Right renal cortex interstitium (tissue), 3 donors: ENCODE results near the gene SMG7. TPM values are rescaled to one million over a fixed set of nuclear protein-coding genes. Genes with fewer than 3 reads are reported as not detected.
A peak's percentile ranks its signal among the peaks of the same experiment; 100 is the strongest.

ENCODE experiments used
- DNase-seq, 3 donors: peaks; one replicate each; pipeline ENCODE4 v3.0.0-alpha.2; 2013; ENCODE audit warnings: low read depth in 3 of 3, low spot score in 2 of 3
- polyA plus RNA-seq, 3 donors: library from polyadenylated mRNA; unstranded; fragments of 120-200 nt; gene quantifications; one replicate each; pipeline ENCODE4 v1.2.1, GENCODE V29; 2013; ENCODE audit not compliant: insufficient read length in 3 of 3

SMG7 gene
- polyA plus RNA-seq, 3 donors: 65.7 to 70.0 (median 66.9) TPM

DNA sequence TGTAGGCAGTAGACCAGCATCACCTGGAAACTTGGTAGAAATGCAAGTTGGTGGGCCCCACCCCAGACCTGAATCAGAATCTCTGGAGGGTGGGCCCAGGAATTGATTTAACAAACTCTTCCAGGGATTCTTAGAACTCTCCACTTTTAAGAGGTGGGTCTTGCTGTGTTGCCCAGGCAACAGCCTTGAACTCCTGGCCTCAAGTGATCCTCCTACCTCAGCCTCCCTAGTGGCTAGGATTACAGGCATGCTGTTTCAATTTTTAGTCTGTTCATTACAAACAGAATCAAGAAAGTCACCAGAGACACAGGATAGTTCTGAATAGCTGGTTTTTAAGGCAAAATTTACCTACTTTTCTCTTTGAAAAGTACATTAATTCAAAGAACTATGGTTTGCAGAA, 86.8 kb downstream of the SMG7 start:
- DNase-seq: no peak

DNA sequence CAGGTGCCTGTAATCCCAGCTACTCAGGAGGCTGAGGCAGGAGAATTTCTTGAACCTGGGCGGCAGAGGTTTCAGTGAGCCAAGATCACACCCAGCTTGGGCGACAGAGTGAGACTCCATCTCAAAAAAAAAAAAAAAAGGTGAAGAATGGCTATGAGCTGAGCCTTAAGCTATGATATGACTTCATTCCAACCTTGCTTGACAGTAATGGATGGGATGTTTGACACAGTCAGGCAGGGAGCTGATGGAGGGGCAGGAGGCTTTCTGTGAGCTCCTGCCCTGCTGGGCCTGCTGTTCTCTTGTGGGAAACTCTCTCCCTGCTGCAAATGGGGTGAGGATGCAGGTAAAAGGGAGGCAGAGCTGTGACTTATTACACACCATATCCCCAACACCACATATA, 90.4 kb downstream of the SMG7 start:
- no peak for DNase-seq

DNA sequence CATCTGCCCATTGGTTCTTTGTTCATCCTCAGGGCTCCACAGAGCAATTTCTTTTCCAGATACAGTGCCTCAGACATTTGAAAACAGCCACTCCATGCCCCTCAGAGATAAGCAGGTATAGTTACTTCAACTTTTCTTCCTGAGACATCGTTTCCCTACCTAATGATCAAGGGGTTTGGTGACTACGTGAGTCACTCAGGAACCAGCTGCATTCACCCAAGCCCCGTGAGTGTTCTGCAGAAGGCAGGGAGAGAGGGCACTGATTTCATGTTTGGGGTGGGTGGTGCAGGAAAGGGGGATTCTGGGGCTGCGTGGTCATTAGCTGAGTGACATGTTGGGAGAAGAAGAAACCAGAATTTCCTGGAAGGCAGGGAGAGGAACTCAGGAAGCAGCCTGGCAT, 93.0 kb downstream of the SMG7 start:
- DNase-seq: no peak

DNA sequence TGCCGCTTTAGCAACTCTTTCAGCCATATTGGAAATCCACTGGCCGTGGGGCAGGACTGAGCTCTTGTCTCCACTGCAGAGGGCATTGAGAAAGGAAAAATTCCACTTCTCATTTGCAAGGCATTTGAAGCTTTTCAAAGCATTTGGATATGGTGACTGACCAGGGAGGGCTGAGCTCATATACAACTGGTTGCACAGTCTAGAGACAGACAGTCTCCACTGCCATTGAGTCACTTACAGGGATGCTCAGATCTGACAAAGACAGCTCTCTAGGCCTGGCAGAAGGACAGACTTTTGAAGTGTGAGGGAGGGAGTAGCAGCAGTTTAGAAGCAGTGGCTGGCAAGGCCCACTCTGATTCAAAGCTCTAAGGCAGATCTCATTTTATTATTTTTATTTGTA, 93.7 kb downstream of the SMG7 start:
- DNase-seq: no peak

DNA sequence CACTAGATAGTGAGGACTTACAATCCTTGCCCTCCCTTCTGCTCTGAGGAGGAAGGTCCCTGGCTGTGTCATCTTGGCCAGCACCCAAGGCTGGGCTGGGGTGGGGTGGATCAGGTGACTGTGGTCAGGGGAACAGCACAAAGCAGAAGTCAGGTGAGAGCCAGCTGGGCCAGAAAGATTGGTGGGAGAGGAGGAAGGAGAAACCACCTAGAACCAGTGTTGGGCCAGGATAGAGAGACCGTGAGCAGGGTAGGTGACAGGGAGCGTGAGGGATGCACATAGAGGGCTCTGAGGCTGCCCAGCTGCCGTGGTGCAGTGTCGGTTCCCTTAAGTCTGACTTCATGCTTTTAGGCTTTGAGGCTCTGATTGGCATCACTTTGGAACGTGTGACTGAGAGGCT, 95.3 kb downstream of the SMG7 start:
- DNase-seq: no peak

DNA sequence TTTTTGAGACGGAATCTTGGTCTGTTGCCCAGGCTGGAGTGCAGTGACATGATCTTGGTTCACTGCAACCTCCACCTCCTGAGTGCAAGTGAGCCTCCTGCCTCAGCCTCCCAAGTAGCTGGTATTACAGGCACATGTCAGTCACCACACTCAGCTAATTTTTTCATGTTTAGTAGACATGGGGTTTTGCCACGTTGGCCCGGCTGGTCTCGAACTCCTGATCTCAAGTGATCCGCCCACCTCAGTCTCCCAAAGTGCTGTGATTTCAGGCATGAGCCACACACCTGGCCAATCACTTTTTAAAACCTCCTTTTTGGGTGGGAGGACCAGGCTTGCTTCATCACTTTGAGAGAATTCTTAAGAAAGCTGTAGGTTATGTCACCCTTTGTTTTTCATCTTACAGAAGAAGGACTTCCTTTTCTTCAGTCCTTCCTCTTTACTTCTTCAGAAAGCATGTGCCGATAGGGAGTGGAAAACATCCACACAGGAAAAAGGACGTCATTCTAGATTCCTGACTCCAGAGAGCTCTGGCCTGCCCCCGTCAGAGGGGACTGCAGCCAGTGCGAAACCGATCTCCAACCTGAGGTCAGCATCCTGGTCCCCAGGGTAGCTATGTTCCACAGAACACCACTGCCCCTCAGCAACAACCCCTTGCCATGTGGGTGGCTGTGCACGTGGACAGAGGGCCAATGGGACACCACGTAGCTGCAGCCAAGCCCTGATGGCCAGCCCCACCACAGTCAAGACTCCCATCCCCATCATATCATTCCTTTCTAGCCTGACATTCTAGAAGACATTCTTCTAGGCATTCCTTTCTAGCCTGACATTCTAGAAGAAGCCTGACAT, 96.1 kb downstream of the SMG7 start:
- no peak for DNase-seq

- no peak for DNase-seq
These were observed 96.8 kb downstream of the SMG7 start for GRCh38 chr1:183569141-183569540.

GRCh38 chr1:183569801-183570200, 97.5 kb downstream of the SMG7 start:
- no peak for DNase-seq

DNA sequence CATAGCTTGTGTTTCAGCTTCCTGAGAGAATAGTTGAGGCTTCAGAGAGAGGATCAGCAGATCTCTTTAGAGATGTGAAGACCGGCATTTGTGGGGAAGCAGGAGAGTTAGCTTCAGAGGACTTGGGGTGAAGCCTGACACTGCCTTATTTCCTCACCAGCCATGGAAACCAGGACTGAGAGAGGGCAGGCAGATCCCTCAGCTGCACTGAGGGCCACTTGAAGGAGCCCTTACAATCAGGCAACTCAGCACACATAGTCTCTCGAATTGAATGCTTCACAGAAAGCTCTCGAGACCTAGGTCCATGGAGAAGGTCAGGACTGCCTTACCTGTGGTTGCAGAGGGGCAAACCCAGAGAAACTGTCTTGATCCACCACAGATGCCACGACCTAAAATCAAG, 98.2 kb downstream of the SMG7 start:
- DNase-seq: no peak

DNA sequence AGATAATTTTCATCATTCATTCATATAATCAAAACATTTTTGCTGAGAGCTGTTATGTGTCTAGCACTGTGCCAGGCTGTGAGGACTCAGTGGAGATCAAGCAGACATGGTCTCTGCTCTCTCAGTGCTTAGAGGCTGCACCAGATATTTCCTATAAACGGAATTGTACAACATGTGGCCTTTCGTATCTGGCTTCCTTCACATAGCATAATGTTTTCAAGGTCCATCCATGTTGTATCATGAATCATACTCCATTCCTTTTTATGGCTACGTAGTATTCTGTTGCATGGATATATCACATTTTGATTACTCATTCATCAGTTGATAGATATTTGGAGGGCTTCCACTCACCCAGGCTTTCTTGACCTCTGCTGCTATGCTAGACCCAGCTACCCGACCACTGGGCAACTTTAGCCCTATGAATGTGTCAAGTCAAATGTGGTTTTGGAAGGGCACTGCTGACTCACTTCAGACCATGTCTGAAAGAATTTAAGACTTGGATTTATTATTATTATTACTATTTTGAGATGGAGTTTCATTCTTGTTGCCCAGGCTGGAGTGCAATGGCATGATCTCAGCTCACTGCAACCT, 99.5 kb downstream of the SMG7 start:
- no peak for DNase-seq

- DNase-seq: no peak
These were observed 100.4 kb downstream of the SMG7 start for GRCh38 chr1:183572721-183573120.

DNA sequence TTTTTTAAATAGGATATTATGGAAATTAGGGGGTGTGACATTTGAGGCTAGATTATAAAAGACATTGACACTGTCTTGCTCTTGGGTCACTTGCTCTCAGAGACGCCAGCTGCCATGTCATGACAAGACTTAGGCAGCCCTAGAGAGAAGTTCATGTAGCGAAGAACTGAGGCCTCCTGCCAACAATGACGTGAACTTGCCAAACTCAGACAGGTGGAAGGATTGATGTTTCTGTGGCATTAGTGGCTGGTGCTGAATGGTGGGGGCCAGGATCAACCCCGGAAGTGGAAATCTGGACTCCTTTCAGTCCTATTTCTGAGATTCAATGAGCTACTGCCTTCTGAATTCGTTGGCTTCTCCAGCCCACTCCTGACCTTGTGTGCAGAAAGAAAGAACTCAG, 103.3 kb downstream of the SMG7 start:
- no peak for DNase-seq

- no peak for DNase-seq
These were observed 104.2 kb downstream of the SMG7 start for GRCh38 chr1:183576537-183576936.

DNA sequence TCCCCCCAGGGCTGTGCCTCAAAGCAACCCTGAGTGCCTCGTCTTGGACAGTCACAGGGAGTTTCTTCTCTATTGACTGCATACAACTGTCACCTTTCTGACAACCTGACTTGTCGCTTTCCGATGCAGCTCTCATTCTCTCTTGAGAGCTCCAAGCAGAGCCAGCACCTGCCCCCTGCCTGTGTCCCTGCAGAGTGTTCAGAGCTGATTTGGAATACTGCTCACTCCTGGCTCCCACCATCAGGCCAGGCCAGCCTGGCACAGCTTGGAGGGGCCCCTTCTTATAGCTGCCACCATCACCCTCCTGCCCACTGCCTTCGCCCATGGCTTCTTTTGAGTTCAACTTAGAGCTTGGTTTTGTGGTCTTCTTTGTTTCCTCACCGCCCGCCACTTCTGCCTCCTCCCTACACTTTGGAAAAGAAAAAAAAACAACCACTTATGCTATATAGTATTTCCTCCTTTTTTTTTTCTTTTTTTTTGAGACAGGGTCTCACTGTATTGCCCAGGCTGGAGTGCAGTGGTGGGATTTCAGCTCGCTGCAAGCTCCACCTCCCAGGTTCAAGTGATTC, 105.7 kb downstream of the SMG7 start:
- DNase-seq: no peak

DNA sequence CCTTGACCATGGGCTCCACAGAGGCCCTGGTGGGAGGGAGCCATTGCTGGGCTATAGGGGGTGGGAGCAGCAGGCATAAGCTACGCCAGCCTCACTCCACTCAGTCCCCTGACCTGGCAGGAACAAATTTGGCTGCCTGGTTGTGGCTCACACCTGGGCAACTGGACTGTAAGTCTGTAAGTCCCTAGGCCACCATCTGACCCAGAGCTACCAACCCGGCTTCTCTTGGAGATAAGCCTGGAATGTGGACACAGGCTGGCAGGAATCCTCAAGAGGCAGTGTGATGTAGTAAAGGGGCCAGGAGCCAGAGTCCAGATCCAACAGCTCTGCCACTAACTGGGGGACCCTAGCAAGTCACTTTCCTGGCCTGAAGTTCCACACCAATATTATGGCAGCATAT, 106.6 kb downstream of the SMG7 start:
- no peak for DNase-seq

DNA sequence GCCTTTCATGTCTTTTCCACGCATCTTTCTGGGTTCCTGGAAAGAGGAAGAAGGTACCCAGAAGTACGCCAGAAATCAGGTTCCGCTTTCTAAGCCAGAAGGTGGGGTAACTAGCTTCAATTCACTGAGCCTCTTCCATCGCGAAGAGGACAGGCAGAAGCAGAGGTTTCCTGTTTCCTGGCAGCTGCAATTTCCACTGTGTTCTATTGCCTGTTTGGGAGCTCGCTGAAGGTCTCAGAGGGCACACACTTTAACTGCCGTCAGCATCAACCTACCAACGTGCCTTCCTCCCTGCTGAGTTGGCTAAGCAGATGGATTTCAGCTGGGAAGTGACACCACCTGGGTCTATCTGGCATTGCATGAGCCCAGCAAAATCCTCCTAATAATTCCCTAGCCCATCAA, 108.0 kb downstream of the SMG7 start:
- DNase-seq: peak in 1 of 3 donors; percentile 24

DNA sequence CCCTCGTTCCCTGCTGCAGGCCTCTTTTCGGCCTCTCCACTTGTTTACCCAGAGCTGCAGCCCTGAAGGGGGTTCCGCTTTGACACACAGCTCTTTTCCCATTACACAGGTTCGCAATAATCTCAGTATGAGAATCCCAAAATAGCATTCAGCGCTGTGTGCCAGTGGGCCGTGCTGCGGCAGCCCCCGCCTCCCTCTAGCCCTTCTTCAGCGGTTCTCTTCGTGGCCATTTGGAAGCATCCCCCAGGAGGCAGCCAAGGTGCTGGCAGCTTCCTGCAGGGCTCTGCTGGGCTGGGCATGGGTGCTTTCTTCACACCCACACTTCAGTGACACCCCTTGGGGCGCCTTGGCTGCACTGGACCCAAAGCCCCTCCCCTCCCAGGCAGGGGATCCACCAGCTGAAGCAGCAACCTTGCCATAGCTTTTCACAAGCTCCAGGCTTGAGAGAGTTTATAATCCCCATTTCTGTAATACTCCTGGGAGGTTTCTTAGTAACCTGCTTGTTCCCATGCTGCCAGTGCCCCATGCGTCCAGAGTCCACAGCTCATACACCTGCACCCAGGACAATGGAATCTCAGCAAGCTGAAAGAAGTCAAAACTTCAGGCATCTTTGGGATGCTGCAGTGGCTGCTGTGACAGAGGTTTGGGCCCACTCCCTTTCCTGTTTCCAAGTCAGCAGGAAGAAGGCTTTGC, 109.9 kb downstream of the SMG7 start:
- no peak for DNase-seq

DNA sequence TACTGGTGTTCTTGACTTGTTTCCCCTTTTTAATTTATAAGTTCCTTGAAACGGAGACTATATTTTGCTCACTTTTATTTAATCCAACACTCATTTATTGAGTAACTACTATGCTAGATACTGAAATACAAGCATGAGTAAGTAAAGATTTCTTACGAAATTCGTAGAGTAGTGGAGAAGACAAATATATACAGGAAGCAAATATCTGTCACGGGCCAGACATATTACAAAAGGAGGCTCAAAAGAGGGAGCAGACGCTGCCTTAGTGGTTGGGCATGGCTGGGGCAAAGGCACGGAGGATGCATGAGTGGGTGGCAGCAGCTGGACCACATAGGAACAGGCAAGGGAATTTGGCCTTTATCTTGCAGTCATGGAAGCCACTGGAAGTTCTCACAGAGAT, 111.2 kb downstream of the SMG7 start:
- DNase-seq: no peak

DNA sequence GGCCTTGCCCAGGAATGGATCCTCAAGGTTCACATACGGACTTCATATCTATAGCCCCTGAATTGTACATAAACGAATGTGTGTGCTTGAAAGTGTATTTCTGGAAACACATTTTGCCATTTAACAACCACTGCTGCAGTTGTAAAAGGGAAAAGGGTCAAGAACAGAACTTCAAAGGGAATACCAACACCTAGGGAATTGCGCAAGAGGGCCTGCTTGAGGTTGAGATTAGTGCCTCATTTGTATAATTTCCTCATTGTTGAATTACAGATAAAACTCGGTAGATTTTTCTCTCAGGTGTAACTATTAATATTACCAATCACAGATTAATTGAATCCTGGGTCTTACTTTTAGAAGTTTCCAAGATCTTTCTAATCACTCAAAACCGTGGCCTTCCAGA, 111.8 kb downstream of the SMG7 start:
- no peak for DNase-seq

GRCh38 chr1:183585038-183585437, 112.7 kb downstream of the SMG7 start:
- no peak for DNase-seq

GRCh38 chr1:183586455-183586854, 114.2 kb downstream of the SMG7 start:
- DNase-seq: no peak

DNA sequence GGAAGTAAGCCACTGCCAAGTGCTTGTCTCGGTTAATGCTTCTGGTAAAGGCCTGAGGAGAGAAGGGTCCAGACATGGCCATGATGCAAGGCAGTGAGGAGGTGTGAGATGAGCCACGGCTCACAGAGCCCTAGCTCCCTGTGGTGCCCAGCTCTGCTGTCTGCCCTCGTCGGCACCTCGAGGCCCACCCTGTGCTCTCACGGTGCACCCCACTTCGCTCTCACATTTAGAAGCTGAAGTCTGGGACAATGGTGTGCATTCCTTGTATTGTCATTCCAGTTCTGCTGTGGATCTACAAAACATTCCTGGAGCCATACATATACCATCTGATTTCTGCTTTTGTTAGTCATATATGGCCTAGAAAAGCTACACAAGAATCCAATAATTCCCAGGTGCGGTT, 114.6 kb downstream of the SMG7 start:
- DNase-seq: no peak
